Cardiac muscle cell (in vitro differentiated cells and primary cell): ENCODE measurements around the gene LCN2. TPM values are rescaled to one million over a fixed set of nuclear protein-coding genes. Genes with fewer than 3 reads are reported as not detected.

Source experiments
- DNase-seq, 2 donors: peaks; one replicate each; pipeline versions ENCODE4 v3.0.0 to v3.0.0-alpha.2; 2010 to 2017; ENCODE audit warnings: low read depth in 1 of 2, low spot score in 1 of 2
- H3K27ac ChIP-seq: fragments of 200-600 bp; sonication (generic); 2 replicates; pipeline ENCODE4 v1.5.1; 2016
- H3K27me3 ChIP-seq: fragments of 200-600 bp; sonication (generic); 2 replicates; pipeline ENCODE4 v1.6.0; 2016; ENCODE audit warnings: control low read depth
- H3K36me3 ChIP-seq: fragments of 200-600 bp; sonication (generic); 2 replicates; pipeline ENCODE4 v1.5.1; 2016; ENCODE audit warnings: control low read depth
- H3K4me1 ChIP-seq: fragments of 200-600 bp; sonication (generic); 2 replicates; pipeline ENCODE4 v1.8.1; 2017; ENCODE audit warnings: low read depth, mild to moderate bottlenecking, mixed run types
- H3K4me3 ChIP-seq: fragments of 200-600 bp; sonication (generic); 2 replicates; pipeline ENCODE4 v1.5.1; 2016; ENCODE audit warnings: mild to moderate bottlenecking
- H3K9me3 ChIP-seq: fragments of 200-600 bp; sonication (generic); 2 replicates; pipeline ENCODE4 v1.5.1; 2017; ENCODE audit warnings: low read depth, mild to moderate bottlenecking, control low read depth
- CTCF ChIP-seq: IDR thresholded peaks from 2 replicates; pipeline ENCODE4 v1.5.1; 2012; ENCODE audit warnings: low read depth, mild to moderate bottlenecking, low read length
- polyA plus RNA-seq: library from polyadenylated mRNA; unstranded; fragments of >200 nt; fragmentation: Nextera tagmentation; extraction: Ambion mirVana; gene quantifications from 2 replicates; pipeline ENCODE4 v1.2.1, GENCODE V29; 2016
- total RNA-seq: library from RNA; depleted of rRNA; stranded (reverse); fragments of >200 nt; gene quantifications from 2 replicates; pipeline ENCODE4 v1.2.3, GENCODE V29; 2016

The LCN2 gene
- total and polyA plus RNA-seq, 2 experiments from 2014 or later = not detected

GRCh38 chr9:128121466-128121810, 27.8 kb upstream of the LCN2 start:
- Histone ChIP-seq H3K9me3 (no peaks in the 10 kb centered on the region), H3K4me1 (peaks cover 3% of the 10 kb centered on the region), H3K4me3 (no peak overlapping the region), H3K27me3 (no peaks in the 10 kb centered on the region), H3K36me3 (peaks cover 16% of the 10 kb centered on the region), H3K27ac (no peak overlapping the region)
- no peak for TF ChIP-seq CTCF
- no peak for DNase-seq

DNA sequence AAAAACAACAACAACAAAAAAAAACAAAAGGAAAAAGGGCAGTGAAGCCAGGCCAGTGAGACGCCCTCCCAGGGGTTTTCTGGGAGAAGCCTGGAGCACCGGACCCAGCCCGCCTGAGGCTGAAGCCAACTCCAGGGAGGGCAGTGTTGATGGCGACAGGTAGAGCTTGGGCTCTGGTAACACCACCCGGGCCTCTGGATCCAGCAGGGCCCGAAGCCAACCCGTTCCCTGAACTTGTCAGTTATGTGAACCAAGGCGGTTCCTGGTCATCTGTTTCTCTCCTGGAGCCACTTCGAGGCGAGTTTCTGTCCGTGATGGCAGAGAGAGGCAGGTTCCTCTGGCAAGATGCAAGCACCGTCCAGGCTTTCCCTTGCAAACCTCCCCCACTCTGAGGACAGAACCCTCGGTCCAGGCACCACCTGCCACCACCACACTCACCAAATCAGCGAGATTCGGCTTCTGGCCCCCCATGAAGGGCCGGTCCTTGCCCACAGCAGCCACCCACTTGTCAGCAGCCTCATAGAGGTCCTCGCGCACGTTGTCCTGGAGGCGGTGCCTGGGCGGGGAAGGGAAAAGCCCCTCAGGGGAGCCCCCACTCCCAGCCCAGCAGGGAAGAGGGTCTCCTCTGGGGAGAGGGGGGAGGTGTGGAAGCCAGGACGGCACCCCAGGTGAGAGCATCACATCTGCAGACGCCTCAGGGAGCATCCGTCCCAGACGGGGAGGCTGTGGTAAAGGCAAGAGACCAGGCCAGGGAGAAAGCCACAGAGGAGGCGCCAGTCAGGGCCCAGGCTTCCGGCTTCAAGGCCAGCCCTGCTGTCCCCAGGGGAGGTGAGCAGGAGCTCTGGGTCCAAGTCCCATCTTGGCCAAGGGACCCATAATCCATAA, 27.1 kb upstream of the LCN2 start:
- no peak overlapping the region for H3K4me3 ChIP-seq
- no peak overlapping the region for H3K27ac ChIP-seq
- no peaks in the 10 kb centered on the region for H3K27me3 ChIP-seq
- H3K36me3 ChIP-seq = peaks cover 16% of the 10 kb centered on the region
- TF ChIP-seq CTCF = no peak
- no peak for DNase-seq
- H3K4me1 ChIP-seq = peaks cover 4% of the 10 kb centered on the region
- H3K9me3 ChIP-seq = no peaks in the 10 kb centered on the region

- H3K27ac ChIP-seq = no peak overlapping the region
- no peak for TF ChIP-seq CTCF
- no peaks in the 10 kb centered on the region for H3K27me3 ChIP-seq
- no peaks in the 10 kb centered on the region for H3K9me3 ChIP-seq
- DNase-seq = no peak
- peaks cover 16% of the 10 kb centered on the region for H3K36me3 ChIP-seq
- H3K4me1 ChIP-seq = peaks cover 4% of the 10 kb centered on the region
- no peak overlapping the region for H3K4me3 ChIP-seq
Observed at GRCh38 chr9:128122809-128123175, 26.5 kb upstream of the LCN2 start.

DNA sequence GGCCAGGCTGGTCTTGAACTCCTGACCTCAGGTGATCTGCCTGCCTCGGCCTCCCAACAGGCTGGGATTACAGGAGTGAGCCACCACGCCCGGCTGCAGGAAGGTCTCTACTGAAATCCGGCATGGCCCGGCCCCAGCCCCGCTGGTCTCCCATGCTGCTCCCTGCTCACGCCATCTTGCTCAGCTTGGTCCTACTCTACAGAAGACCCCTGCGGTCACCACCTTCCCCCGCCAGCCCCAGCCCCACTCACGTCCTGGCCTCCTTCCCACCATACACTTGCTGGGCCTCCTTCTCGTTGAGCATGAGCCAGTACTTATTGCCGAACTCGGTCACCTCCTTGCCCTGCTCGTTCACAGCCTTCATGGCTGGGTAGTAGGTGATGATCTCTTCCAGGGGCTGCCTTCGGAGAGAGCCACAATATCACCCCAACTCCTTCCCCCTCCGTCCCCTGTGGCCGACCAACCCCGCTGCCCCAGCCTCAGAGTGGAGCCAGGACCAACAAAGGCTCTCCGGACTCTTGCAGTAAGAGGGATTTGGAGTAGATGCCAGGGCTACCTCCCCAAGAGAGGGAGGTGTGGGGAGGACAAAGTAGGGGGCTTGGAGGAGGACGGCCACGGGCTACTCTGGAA, 25.7 kb upstream of the LCN2 start:
- H3K36me3 ChIP-seq = peaks cover 16% of the 10 kb centered on the region
- H3K27me3 ChIP-seq = no peaks in the 10 kb centered on the region
- H3K9me3 ChIP-seq = no peaks in the 10 kb centered on the region
- H3K27ac ChIP-seq = no peak overlapping the region
- no peak for DNase-seq
- TF ChIP-seq CTCF = no peak
- no peak overlapping the region for H3K4me3 ChIP-seq
- H3K4me1 ChIP-seq = peaks cover 4% of the 10 kb centered on the region

GRCh38 chr9:128124451-128124850, 24.8 kb upstream of the LCN2 start:
- Histone ChIP-seq H3K27me3 (no peaks in the 10 kb centered on the region), H3K4me3 (no peak overlapping the region), H3K9me3 (no peaks in the 10 kb centered on the region), H3K27ac (no peak overlapping the region), H3K36me3 (peaks cover 16% of the 10 kb centered on the region), H3K4me1 (peaks cover 4% of the 10 kb centered on the region)
- TF ChIP-seq CTCF = no peak
- no peak for DNase-seq
